DMS53 (cell line): ENCODE results near the gene TGFB1I1.
A peak's percentile ranks its signal among the peaks of the same experiment; 100 is the strongest.
"Not testable (repeated sequence)": the region's sequence is repeated elsewhere in the genome, so short reads cannot be mapped to it uniquely, and the experiment has no call there.

Experiments used
- DNase-seq: peaks from one replicate; lab custom pipeline; 2025; lab: John Stamatoyannopoulos, UW

The TGFB1I1 gene

DNA sequence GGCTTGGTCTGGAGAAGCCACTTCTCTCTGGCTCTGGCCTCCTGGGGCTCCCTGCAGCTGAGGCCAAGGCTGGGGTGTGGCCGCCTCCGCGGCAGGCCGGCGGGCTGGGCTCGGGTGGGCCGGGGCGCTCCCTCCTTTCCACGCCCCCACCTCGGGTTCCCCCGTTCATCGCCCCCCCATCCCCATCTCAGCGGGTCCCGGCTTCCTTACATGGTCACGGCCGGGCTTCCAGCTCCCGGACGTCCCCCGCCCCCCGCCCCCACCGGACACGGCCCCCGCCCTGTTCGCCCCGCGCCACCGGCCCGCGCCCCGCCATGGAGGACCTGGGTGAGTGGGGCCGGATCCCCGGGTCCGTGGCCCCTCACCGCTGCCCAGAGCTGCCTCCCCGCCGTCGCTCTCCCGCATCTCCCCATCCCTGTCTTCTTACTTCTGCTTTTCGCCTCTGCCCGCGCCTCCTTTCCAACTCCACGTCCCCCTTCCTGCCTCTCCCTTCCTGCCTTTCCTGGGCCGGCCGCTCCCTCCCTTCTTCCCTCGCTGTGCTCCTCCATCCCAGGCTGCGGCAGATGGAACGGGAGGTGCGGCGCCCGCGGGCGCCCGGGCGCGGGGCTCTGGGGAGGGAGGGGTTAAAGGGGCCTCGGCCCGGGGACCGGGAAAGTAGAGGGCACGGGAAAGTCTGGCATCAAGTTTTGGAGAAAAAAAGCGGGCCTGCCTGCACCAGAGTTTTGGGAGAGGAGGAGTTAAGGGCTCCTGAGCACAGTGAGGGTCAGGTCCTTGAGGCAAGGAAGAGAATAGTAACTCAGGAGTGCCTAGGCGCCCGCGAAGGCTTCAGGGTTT, at the start of gene TGFB1I1:
TGFB1I1 (plus strand) TSS at position 278 of the 834 bp plus-strand sequence; CDS start at position 315, 37 bp downstream.
- DNase-seq, result peak; percentile 46

DNA sequence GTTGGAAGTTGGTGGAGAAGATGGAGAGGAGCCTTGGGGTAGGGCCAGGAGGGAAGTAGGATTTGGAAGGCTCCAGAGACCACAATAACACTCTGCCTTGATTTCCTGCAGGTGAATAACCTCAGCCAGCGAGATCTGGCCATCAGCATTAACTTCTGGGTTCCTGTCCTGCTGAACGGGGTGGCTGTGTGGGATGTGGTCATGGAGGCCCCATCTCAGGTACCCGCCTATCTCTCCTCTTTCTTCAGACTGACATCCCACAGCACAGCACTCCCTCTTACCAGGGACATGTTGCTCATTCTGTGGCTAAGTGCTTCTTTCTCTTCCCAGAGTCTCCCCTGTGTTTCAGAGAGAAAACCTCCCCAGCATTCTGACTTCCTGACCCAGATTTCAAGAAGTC, 48.7 kb upstream of the TGFB1I1 start:
- no peak for DNase-seq

DNA sequence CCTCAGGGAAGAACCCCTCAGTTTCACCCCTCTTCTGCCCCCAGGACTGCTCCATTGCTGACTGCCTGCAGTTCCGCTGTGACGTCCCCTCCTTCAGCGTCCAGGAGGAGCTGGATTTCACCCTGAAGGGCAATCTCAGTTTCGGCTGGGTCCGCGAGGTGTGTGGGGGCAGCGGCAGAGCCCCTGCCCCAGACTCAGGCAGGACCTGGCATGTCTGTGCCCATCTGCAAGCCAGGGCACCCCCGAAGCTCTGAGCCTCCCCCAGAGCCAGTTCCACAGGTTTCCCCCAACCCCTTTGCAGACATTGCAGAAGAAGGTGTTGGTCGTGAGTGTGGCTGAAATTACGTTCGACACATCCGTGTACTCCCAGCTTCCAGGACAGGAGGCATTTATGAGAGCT, 48.2 kb upstream of the TGFB1I1 start:
- no peak for DNase-seq

DNA sequence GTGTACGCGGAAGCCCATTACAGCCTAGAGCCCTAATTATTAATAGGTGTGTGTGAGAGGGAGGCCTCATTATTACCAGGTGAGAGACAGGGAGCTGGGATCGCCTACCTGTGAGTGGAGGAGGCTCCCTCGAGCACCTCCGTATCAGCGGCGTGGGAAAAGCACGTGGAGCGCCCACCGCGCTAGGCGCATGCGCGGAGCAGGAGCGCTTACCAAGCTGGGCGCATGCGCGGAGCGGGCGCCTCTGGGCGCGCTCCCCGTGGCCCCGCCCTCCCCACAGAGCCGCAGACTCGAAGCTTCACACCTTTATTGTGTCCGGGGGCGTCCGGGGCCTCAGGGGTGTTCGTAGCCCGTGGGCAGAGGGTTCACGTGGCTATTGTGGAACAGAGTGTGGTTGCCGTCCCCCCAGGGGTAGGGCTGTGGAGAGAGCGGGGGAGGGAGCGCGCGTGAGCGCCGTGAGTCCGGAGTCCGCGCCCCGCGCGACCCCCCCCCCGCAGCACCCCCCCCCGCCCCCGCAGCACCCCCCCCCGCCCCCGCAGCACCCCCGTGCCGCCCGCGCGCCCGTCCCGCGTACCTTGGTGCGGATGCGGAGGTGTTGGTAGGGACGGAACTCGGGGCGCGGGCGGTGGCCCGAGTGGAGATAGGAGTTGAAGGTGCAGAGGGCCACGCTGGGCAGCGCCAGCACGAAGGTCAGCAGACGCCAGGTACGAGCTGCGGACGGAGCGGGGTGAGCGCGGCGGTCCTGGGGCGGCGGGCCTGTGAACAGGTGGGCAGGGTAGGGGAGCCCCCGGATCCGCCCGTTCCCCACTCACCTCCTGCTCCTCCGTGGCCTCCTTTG, 44.3 kb upstream of the TGFB1I1 start:
- DNase-seq, result no peak

DNA sequence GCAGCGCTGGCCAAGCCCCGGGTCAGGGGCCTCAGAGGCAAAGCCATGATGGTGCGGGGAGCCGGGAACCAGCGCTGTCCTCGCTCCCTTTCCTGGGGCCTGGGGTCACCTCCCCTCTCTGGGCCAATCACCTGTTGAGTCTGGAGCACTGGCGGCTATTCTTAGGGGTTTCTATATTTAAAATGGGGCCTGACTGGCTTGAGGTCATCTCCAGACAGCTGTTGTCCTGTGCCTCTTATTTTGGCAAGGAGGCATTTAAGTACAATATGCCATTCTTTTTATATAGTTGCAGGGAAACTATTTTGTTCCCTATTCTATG, 43.7 kb upstream of the TGFB1I1 start, which contains the start of gene COX6A2:
COX6A2 (minus strand) TSS at position 82 of the 319 bp plus-strand sequence; CDS start at position 47, 35 bp downstream.
- no peak for DNase-seq

DNA sequence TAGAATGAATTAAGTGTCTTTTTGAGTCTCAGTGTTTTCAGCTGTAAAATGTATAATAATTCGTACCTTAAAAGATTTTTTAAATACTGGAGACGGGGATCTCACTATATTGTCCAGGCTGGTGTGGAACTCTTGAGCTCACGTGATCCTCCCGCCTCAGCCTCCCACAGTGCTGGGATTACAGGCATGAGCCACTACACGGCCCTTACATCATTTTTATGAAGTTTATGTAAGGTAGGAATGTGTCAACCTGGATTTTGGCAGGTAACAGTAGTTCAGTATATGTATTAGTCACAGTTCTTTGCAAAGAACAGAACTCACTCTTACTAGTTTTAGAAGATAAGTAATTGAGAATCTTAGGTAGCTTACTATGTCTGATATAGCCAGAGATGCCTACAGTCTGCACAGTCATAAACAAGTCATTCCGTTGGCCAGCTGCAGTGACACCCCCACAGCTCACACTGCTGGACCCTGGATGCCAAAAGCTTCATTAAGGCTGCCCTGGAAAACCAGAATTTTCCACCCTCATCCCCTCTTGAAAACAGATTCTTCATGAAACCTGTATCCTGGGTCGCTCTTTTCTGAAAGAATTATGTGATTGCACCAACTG, 43.2 kb upstream of the TGFB1I1 start:
- no peak for DNase-seq

DNA sequence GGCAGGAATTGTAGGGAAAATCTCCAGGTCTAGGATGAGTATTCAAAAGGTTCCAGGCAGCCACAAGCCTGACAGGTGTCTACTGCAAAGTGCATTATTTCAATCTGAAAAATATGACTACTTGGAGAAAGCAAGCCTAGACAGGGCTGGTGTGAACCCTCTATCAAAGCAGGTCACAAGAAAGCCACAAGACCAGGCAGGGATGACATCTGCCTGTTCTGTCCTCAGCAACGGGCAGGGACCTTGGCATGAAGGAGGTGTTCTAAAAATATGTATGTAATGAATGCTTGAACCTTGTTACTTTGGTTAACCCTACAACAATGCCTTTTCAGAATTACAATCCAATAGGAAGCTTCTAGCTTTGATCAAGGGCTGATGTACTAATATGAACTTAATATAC, 42.6 kb upstream of the TGFB1I1 start:
- DNase-seq, result no peak

DNA sequence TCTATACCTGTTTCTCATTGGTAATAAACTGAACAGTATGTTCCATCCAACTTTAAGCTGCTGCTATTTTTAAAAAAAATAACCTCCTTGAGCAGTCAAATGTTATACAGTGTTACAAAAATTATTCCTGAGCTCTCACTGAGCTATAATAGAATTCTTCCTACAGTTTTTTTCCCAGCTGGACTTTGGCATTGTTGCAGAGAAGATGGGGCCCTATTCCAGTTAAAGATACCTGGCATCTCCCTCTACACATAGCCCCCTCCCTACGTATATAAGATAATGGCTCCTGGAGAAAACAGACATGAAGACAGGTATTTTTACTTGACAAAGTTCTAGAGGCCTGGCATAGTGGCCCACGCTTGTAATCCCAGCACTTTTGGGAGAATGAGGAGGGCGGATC, 42.2 kb upstream of the TGFB1I1 start:
- DNase-seq, result no peak

DNA sequence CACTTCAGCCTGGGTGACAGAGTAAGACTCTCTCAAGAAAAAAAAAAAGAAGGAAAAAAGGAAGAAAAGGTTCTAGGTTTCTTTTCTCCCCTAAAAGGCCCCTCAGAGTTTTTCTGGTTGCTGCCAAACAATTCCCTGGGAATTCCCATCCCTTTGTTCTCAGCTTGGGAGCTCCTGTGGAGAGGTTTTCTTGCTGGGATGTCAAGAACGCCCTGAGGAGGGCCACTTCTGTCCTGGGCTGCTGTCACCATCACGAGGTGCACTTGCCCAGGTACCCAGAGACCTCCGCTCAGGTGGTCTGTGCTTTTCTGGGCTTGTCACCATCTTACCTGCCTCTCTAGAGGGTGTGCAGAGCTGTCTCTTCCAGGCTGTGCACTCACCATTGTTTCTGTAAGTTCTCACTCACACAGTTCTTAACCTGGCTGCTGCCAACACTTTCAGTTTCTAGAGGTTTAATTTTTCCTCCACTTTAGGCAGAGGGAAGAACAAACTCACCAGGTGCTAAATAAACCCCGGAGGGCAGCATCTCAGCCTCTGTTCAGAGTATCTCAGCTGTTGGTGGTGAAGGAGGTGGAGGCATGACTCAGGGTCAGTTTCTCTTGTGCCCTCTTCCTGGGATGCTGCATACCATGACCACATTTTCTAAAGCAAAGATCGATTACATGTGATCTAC, 41.4 kb upstream of the TGFB1I1 start:
- no peak for DNase-seq

DNA sequence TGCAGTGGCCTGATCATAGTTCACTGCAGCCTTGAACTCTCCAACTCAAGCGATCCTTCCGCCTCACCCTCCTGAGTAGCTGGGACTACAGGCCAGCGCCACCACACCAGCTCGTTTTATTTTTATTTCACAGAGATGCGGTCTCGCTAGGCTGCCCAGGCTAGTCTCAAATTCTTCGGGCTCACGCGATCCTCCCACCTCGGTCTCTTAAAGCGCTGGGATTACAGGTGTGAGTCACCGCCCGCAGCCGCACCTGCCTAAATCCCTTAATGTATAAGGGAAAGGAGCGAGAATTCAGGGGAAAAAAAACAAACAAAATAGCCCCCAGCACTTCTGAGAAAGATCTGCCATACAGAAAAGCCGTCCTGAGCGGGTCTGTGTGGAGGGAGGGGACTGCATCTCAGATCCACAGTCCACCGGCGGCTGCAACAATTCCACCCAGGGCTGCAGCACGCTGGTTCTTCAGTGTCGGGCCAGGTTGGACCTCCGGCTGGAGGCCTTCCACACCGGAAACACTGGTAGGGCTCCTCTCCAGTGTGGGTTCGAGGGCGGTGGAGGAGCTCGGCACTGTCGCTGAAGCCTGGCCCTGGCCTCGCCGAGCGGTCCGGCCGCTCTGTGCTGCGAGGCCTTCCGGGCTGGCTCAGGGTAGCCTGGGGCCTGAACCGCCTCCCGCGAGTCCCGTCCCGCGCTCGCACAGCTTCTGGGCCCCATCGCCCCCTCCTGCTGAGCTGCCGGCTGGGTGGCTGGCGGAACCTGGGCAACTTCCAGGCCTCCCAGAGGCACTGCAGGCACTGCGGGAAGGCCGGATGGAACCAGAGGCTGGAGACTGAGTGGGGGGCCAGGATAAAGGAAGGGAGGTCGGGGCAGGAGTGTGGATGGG, 36.4 kb upstream of the TGFB1I1 start:
- DNase-seq, result peak; percentile 62

DNA sequence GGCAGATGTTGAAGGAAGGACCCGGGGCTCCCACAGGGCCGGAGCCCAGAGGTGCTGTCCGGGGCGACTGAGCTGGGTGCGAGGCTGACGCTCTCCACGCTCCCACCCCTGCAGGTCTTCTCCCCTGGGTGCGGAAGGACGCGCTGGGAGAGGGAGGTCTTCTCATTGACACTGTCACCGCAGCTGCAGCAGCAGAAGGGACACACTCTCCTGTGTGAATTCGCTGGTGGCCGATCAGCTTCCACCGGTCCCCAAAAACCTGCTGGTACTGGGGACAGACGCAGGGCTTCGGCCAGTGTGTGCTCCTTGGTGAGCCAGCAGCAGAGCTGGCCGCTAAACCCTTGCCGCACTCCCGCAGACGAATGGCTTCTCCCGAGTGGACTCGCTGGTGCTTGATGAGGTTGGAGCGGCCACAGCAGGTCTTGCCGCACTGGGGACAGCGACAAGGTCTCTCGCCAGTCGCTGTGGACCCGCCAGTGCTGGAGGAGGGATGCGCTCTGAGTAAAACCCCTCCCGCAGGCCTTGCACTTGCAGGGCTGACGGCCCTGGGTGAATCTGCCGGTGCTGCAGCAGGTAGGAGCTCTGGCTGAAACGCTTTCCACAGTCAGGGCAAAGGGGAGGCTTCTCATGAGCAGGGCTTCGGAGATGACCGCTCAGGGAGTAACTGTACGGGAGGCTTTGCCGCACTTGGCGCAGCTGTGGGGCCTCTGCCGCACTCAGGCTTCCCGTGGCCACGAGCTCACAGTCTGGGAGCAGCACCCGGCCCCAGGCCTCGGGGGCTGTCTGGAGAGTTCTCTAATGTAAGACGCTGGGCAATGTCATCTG, 35.5 kb upstream of the TGFB1I1 start:
- no peak for DNase-seq

DNA sequence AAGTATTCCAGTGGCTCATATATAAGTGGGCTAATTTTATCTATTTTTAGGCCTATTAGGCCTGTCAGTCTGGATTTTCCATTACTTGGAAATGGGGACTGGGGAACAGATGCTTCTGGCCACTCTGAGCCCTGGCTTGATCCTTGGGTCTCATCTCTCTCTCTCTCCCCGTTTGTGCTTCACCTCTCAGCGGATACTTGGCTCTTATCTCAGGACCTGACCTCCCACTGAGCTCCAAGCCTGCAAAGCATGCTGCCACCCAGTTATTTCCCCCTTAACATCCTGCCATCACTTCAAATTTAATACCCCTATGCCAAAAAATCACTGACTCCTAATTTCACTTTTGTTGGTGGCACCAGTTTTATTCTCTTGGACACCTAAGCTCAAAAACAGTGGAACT, 33.5 kb upstream of the TGFB1I1 start:
- no peak for DNase-seq

DNA sequence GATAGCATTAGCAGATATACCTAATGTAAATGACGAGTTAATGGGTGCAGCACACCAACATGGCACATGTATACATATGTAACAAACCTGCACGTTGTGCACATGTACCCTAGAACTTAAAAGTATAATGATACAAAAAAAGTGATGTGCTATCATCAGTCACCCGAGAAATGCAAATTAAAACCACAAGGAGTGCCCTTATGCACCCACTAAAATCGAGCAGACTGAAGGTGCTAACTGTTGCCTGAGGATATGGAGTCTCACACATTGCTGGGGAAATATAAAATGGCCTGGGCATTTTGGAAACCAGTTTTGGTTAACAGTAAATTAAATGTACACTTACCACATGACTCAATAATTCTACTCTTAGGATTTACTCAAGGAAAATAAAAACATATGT, 32.9 kb upstream of the TGFB1I1 start:
- not testable (repeated sequence) for DNase-seq

DNA sequence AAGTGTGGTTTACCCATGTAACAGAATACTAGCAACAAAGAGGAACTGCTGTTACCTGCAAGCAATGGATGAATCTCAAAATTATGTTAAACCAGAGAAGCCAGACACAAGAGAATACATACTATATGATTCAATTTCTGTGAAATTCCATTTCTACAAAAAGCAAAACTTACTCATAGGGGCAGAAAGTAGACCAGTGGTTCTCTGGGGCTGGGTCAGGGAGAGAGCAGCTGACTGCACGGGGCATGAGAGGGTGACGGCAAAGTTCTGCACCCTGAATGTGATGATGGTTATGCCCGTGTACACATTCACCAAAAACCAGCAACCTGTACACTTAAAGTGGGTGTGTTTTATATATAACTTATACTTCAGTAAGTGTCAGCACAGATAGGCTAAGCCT, 32.4 kb upstream of the TGFB1I1 start:
- no peak for DNase-seq

DNA sequence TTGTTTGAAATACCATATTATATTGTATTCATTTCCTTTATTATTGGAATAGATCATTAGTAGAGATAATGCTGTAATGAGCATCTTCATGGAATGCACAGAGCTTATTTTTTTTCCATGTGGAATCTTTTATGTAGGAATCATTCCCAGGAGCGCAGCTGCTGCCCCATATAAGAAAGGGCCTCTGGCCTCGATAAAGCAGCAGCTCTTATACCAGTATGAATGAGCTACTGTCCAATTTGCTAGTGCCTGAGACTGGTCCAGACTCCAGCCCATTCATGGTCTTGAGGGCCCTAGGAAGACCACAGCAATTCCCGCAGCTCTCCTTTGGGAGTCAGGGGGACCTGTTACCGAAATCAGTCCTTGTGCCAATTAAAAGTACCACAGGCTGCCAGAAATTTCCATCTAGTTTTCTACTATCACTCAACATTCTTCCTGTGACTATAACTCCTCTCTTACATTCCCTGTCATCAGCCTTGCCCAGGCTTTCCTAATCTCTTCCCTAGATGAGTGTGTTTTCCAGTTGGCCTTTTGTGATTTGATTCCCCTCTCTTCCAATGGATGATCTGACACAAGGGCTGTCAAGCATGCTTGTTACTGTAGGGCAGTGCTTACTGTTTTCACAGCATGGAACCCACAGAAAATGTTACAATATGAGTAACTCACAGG, 31.3 kb upstream of the TGFB1I1 start:
- no peak for DNase-seq

DNA sequence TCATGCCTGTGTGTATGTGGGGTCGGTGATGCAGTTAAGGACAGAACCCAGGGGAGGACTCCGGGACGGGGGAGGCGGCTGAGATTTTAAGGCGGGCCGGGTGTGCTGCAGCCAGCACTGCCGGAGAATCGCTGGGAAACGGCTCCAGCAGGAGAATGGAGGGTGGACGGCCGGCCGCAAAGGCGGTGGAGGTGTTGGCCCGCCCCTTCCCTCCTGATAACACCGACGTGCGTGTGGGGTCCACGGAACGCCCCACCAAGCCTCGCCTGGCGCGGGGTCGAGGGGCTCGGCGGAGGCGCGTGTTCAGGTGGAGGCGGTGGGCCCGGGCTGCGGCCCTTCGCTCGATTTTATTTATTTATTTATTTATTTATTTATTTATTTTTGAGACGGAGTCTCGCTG, 30.0 kb upstream of the TGFB1I1 start:
- no peak for DNase-seq

DNA sequence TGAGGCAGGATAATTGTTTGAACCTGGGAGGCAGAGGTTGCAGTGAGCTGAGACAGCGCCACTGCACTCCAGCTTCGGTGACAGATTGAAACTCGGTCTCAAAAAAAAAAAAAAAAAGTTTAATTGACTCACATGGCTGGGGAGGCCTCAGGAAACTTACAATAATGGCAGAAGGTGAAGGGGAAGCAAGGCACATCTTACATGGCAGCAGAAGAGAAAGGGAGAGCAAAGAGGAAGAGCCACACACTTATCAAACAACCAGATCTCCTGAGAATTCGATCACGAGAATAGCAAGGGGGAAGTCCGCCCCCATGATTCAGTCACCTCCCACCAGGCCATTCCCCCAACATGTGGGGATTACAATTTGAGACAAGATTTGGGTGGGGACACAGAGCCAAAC, 26.0 kb upstream of the TGFB1I1 start:
- not testable (repeated sequence) for DNase-seq

DNA sequence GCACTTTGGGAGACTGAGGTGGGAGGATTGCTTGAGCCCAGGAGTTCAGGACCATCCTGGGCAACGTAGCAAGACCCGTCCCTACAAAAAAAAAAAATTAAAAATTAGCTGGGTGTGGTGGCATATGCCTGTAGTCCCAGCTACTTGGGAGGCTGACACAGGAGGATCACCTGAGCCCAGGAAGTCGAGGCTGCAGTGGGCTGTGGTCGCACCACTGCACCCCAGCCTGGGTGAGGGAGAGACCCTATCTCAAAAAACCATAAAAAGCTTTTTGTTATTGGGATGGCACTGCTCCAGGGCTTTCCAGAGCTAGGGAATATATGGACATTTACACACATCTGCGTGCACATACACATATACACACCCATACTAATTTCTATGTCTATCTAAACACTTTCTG, 20.8 kb upstream of the TGFB1I1 start:
- DNase-seq, result no peak

DNA sequence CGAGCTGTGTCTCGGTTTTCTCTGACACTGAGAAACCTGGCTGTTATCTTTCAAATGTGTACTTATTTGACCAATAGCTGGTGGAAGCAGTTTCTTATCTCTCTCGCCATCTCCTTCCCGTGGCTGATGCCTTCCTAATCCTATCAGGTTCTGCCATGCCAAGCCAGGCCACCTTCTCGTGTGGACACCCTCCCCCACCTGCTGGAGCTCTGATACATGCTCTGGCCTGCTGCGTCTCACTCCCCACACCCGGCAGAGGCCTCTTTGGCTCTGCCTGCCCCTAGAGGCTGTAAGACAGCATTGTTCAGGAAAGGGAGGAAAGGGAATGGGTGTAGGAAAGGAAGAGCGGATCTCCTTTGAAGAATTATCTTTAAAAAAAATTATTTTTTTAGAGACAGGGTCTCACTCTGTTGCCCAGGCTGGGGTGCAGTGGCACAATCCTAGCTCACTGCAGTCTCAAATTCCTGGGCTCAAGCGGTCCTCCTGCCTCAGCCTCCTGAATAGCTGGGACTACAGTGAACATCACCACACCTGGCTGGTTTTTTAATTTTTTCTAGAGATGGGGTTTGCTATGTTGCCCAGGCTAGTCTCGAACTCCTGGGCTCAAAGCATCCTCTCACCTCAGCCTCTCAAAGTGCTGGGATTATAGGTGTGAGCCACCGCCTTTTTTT, 20.1 kb upstream of the TGFB1I1 start:
- peak; percentile 74 for DNase-seq
